ENCODE results near the gene EDRF1. TPM values are rescaled to one million over a fixed set of nuclear protein-coding genes. Genes with fewer than 3 reads are reported as not detected.

The EDRF1 gene
- total and polyA plus RNA-seq, 2 of the 13 experiments (the other 11 are each of a cell fraction or from before 2014, with no cell fraction given) = 16.9 to 26.7 TPM

DNA sequence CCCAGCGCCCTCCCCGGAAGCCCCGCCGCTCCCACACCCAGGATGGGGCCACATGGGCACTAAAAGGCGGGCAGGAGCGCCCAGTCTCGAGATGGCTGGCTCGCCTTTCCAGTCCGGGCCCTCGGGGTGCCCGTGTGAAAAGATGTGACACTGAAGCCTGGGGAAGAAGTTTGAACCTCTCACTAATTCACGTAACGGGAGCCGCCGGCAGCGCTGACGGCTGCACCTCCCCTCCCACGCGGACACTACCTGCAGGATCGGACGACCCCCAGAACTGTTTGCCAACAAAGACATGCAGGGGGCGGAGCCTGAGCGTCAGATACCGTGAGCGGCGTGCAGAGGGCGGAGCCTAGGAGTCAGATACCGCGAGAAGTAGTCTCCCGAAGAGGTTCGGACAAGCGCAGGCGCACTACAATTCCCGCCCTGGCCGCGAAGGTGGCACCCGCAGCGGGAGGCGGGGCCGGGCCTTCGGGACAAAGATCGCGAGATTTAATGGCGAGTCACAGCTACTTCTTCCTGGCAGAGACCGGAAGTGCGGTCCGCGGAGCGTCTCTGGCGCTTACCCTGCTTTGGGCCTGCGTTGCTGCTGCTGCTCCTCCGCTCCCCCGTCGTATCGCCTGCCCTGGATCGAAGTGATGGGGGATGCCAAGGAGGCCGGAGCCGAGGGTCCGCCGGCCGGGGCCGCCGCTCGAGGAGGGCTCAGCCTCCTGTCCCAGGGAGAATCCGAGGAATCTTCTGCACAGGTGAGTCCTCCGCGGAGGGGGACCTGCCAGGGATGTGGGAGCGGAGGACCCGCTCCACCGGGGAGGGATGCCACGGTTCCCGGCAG lies at the start of gene EDRF1 (continued):
- TF ChIP-seq, protein P1, sequence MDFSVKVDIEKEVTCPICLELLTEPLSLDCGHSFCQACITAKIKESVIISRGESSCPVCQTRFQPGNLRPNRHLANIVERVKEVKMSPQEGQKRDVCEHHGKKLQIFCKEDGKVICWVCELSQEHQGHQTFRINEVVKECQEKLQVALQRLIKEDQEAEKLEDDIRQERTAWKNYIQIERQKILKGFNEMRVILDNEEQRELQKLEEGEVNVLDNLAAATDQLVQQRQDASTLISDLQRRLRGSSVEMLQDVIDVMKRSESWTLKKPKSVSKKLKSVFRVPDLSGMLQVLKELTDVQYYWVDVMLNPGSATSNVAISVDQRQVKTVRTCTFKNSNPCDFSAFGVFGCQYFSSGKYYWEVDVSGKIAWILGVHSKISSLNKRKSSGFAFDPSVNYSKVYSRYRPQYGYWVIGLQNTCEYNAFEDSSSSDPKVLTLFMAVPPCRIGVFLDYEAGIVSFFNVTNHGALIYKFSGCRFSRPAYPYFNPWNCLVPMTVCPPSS (IDR thresholded peaks at IDR 0.05) = no peak
- TF ChIP-seq HCFC1 (IDR thresholded peaks at IDR 0.05; ENCODE audit: low read depth, low read length) (peak; percentile 40; the same call in 1 of the 2 replicates), GATAD1 (CRISPR knock-in tag; IDR thresholded peaks at IDR 0.05) (peak; percentile 85), NFIC (IDR thresholded peaks at IDR 0.05; ENCODE audit: low read length) (no peak), MTF1 (CRISPR knock-in tag; IDR thresholded peaks at IDR 0.05) (no peak; the same call in 1 of the 2 replicates), NAIF1 (CRISPR knock-in tag; IDR thresholded peaks at IDR 0.05; ENCODE audit: borderline replicate concordance) (peak; percentile 93), ZBTB1 (CRISPR knock-in tag; IDR thresholded peaks at IDR 0.05; ENCODE audit: borderline replicate concordance) (no peak), ZNF839 (CRISPR knock-in tag; IDR thresholded peaks at IDR 0.05; ENCODE audit: borderline replicate concordance) (no peak; the same call in 1 of the 2 replicates), RBAK (CRISPR knock-in tag; IDR thresholded peaks at IDR 0.05) (no peak), RBM22 (optimal IDR thresholded peaks at IDR 0.05; ENCODE audit: low read length) (no peak)
- TF ChIP-seq, protein P2, sequence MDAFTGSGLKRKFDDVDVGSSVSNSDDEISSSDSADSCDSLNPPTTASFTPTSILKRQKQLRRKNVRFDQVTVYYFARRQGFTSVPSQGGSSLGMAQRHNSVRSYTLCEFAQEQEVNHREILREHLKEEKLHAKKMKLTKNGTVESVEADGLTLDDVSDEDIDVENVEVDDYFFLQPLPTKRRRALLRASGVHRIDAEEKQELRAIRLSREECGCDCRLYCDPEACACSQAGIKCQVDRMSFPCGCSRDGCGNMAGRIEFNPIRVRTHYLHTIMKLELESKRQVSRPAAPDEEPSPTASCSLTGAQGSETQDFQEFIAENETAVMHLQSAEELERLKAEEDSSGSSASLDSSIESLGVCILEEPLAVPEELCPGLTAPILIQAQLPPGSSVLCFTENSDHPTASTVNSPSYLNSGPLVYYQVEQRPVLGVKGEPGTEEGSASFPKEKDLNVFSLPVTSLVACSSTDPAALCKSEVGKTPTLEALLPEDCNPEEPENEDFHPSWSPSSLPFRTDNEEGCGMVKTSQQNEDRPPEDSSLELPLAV (CRISPR knock-in tag; conservative IDR thresholded peaks at IDR 0.05; ENCODE audit: low read depth) = no peak
- TF ChIP-seq, protein P3, sequence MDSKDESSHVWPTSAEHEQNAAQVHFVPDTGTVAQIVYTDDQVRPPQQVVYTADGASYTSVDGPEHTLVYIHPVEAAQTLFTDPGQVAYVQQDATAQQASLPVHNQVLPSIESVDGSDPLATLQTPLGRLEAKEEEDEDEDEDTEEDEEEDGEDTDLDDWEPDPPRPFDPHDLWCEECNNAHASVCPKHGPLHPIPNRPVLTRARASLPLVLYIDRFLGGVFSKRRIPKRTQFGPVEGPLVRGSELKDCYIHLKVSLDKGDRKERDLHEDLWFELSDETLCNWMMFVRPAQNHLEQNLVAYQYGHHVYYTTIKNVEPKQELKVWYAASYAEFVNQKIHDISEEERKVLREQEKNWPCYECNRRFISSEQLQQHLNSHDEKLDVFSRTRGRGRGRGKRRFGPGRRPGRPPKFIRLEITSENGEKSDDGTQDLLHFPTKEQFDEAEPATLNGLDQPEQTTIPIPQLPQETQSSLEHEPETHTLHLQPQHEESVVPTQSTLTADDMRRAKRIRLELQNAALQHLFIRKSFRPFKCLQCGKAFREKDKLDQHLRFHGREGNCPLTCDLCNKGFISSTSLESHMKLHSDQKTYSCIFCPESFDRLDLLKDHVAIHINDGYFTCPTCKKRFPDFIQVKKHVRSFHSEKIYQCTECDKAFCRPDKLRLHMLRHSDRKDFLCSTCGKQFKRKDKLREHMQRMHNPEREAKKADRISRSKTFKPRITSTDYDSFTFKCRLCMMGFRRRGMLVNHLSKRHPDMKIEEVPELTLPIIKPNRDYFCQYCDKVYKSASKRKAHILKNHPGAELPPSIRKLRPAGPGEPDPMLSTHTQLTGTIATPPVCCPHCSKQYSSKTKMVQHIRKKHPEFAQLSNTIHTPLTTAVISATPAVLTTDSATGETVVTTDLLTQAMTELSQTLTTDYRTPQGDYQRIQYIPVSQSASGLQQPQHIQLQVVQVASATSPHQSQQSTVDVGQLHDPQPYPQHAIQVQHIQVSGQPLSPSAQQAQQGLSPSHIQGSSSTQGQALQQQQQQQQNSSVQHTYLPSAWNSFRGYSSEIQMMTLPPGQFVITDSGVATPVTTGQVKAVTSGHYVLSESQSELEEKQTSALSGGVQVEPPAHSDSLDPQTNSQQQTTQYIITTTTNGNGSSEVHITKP (CRISPR knock-in tag; IDR thresholded peaks at IDR 0.05; ENCODE audit: low read depth) = peak; percentile 44; the same call in 1 of the 2 replicates
- TF ChIP-seq, protein P4, sequence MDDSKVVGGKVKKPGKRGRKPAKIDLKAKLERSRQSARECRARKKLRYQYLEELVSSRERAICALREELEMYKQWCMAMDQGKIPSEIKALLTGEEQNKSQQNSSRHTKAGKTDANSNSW (CRISPR knock-in tag; IDR thresholded peaks at IDR 0.05; ENCODE audit: borderline replicate concordance) = 0 out of 2 replicates have a peak, but pooled peaks have one; percentile 29

All from HepG2 (cell line).